SU-DHL-6 (cell line): Measurements from ENCODE around the gene SEPHS1.

ENCODE experiments used
- CTCF ChIP-seq: fragments of 200-600 bp; sonication (generic); IDR thresholded peaks from one replicate; pipeline ENCODE4 v1.5.1; 2017; ENCODE audit warnings: antibody characterized with exemption, mild to moderate bottlenecking, low read length, moderate library complexity; ENCODE audit not compliant: insufficient read depth, poor library complexity, severe bottlenecking
- EZH2phosphoT487 ChIP-seq: fragments of 200-600 bp; sonication (generic), shearing (Covaris generic); conservative IDR thresholded peaks from 2 replicates; pipeline ENCODE4 v1.6.1; 2018; ENCODE audit warnings: mild to moderate bottlenecking, antibody characterized with exemption, low read length, moderate library complexity, mixed read lengths

- TF ChIP-seq CTCF (no peak), EZH2phosphoT487 (no peak)
Measured at GRCh38 chr10:13395540-13395939, 47.4 kb upstream of the SEPHS1 start.
